HFFc6 (cell line): ENCODE measurements around the gene RSAD1. TPM values are rescaled to one million over a fixed set of nuclear protein-coding genes. Genes with fewer than 3 reads are reported as not detected.

Source experiments
- DNase-seq: peaks from one replicate; pipeline ENCODE4 v3.0.0-alpha.2; 2018
- H3K27ac Mint-ChIP-seq: 2 replicates; pipeline ENCODE4 v1.8.0; 2020; ENCODE audit warnings: mild to moderate bottlenecking, mixed read lengths
- H3K27me3 Mint-ChIP-seq: 2 replicates; pipeline ENCODE4 v1.8.0; 2021; ENCODE audit warnings: mild to moderate bottlenecking, moderate library complexity, mixed read lengths; ENCODE audit not compliant: insufficient read depth
- H3K36me3 Mint-ChIP-seq: 2 replicates; pipeline ENCODE4 v1.8.0; 2021; ENCODE audit warnings: low read depth, mixed read lengths
- H3K4me1 Mint-ChIP-seq: 2 replicates; pipeline ENCODE4 v1.8.0; 2020; ENCODE audit warnings: low read depth, mixed read lengths
- H3K4me3 Mint-ChIP-seq: 2 replicates; pipeline ENCODE4 v1.8.0; 2020; ENCODE audit warnings: mild to moderate bottlenecking, moderate library complexity, mixed read lengths
- H3K9me3 Mint-ChIP-seq: 2 replicates; pipeline ENCODE4 v1.8.0; 2020; ENCODE audit warnings: mild to moderate bottlenecking, mixed read lengths
- CTCF ChIP-seq: fragments of 200-600 bp; sonication (generic); IDR thresholded peaks from 2 replicates; pipeline ENCODE4 v1.5.0; 2021; ENCODE audit warnings: antibody characterized with exemption, mild to moderate bottlenecking
- total RNA-seq, 6 experiments: library from RNA; stranded (reverse); fragmentation: NEBNext Ultra II Directional; extraction: Animal tissue kit (Norgen Biotek cat#: 25700); gene quantifications; 2 replicates in 1 of 6; 3 replicates in 5 of 6; pipeline ENCODE4 v1.2.3, GENCODE V29; 2021

The RSAD1 gene
- total RNA-seq, 6 experiments from 2014 or later = 14.9 to 20.4 (median 17.5) TPM

- no peak overlapping the region for H3K27ac Mint-ChIP-seq
- no peaks in the 10 kb centered on the region for H3K36me3 Mint-ChIP-seq
- no peak for DNase-seq
- H3K9me3 Mint-ChIP-seq = no peaks in the 10 kb centered on the region
- H3K4me1 Mint-ChIP-seq = peaks cover under 1% of the 10 kb centered on the region; the same call in 1 of the 2 replicates
- TF ChIP-seq CTCF = no peak
- H3K4me3 Mint-ChIP-seq = no peak overlapping the region
- H3K27me3 Mint-ChIP-seq = peaks cover 35% of the 10 kb centered on the region
Observed at GRCh38 chr17:50527949-50528474, 49.4 kb downstream of the RSAD1 start.

GRCh38 chr17:50529849-50530248 lies 51.2 kb downstream of the RSAD1 start:
- H3K4me1 Mint-ChIP-seq = peaks cover 16% of the 10 kb centered on the region
- TF ChIP-seq CTCF = no peak
- no peak overlapping the region for H3K27ac Mint-ChIP-seq
- no peaks in the 10 kb centered on the region for H3K36me3 Mint-ChIP-seq
- H3K4me3 Mint-ChIP-seq = no peak overlapping the region
- no peaks in the 10 kb centered on the region for H3K9me3 Mint-ChIP-seq
- H3K27me3 Mint-ChIP-seq = peaks cover 44% of the 10 kb centered on the region
- no peak for DNase-seq

- Mint-ChIP-seq H3K9me3 (no peaks in the 10 kb centered on the region), H3K27ac (no peak overlapping the region), H3K4me3 (no peak overlapping the region), H3K4me1 (peaks cover 16% of the 10 kb centered on the region), H3K36me3 (no peaks in the 10 kb centered on the region), H3K27me3 (peaks cover 47% of the 10 kb centered on the region)
- TF ChIP-seq CTCF = no peak
- DNase-seq = no peak
Observed at GRCh38 chr17:50531428-50532025, 52.9 kb downstream of the RSAD1 start.

GRCh38 chr17:50532452-50533024 lies 53.9 kb downstream of the RSAD1 start, which contains the start of gene EPN3:
Gene EPN3 (plus strand): TSS chr17:50532735. CDS start chr17:50536557, 3,822 bp downstream.
- Mint-ChIP-seq H3K9me3 (no peaks in the 10 kb centered on the region), H3K4me1 (peaks cover 16% of the 10 kb centered on the region), H3K27me3 (peaks cover 47% of the 10 kb centered on the region), H3K4me3 (peak within 1 kb of the TSS; percentile 36; the same call in 1 of the 2 replicates), H3K36me3 (no peaks in the 10 kb centered on the region), H3K27ac (no peak within 1 kb of the TSS)
- DNase-seq = no peak
- no peak for TF ChIP-seq CTCF

- H3K27me3 Mint-ChIP-seq = peaks cover 45% of the 10 kb centered on the region
- H3K4me3 Mint-ChIP-seq = no peak overlapping the region
- TF ChIP-seq CTCF = no peak
- DNase-seq = no peak
- no peaks in the 10 kb centered on the region for H3K36me3 Mint-ChIP-seq
- no peak overlapping the region for H3K27ac Mint-ChIP-seq
- H3K9me3 Mint-ChIP-seq = no peaks in the 10 kb centered on the region
- H3K4me1 Mint-ChIP-seq = peaks cover 16% of the 10 kb centered on the region
Observed at GRCh38 chr17:50533185-50533584, 54.5 kb downstream of the RSAD1 start.
